Measurements from ENCODE around the gene TENM4. TPM values are rescaled to one million over a fixed set of nuclear protein-coding genes. Genes with fewer than 3 reads are reported as not detected.

Gene TENM4
- total RNA-seq, 2 experiments from 2014 or later: not detected

GRCh38 chr11:78669249-78669648 lies 771.6 kb downstream of the TENM4 start:
- POLR2A ChIA-PET: no interaction called here
- H3K4me3 Mint-ChIP-seq: no peak overlapping the region
- TF ChIP-seq CTCF (IDR thresholded peaks at IDR 0.05): no peak
- CTCF ChIA-PET: interaction anchor here (1.2 to 1.5 kb wide), 3 partner anchors 23 to 46 kb away, joined by 3 to 4 read pairs (median 3); no protein-coding TSS in a partner anchor
- no peaks in the 10 kb centered on the region for H3K4me1 Mint-ChIP-seq (ENCODE audit: low read depth)
- H3K9me3 Mint-ChIP-seq: no peaks in the 10 kb centered on the region
- H3K27me3 Mint-ChIP-seq: peaks cover 3% of the 10 kb centered on the region
- DNase-seq: no peak
- H3K27ac Mint-ChIP-seq: no peak overlapping the region
- H3K36me3 Mint-ChIP-seq (ENCODE audit: low read depth): no peaks in the 10 kb centered on the region
- no peak for ATAC-seq
- intact Hi-C loops (cut with micrococcal nuclease): no loop called here

- DNase-seq: no peak
- H3K36me3 Mint-ChIP-seq (ENCODE audit: low read depth): no peaks in the 10 kb centered on the region
- CTCF ChIA-PET: interaction anchor here (1.4 to 1.6 kb wide), 2 partner anchors 21 to 22 kb away, joined by 3 to 7 read pairs; no protein-coding TSS in a partner anchor
Observed at GRCh38 chr11:78667461-78667860, 773.4 kb downstream of the TENM4 start.

GRCh38 chr11:78666675-78667160 lies 774.1 kb downstream of the TENM4 start:
- peaks cover 6% of the 10 kb centered on the region for H3K27me3 Mint-ChIP-seq
- ChIA-PET POLR2A (no interaction called here), CTCF (interaction anchor here (1.6 kb wide), 1 partner anchor 22 kb away, joined by 7 read pairs; no protein-coding TSS in a partner anchor)

More at GRCh38 chr11:78667461-78667860, 773.4 kb downstream of the TENM4 start:
- POLR2A ChIA-PET: no interaction called here
- Mint-ChIP-seq H3K9me3 (no peaks in the 10 kb centered on the region), H3K27me3 (peaks cover 6% of the 10 kb centered on the region), H3K27ac (no peak overlapping the region), H3K4me3 (no peak overlapping the region), H3K4me1 (ENCODE audit: low read depth) (no peaks in the 10 kb centered on the region)
- TF ChIP-seq CTCF (IDR thresholded peaks at IDR 0.05): no peak
- ATAC-seq: no peak
- intact Hi-C loops (cut with micrococcal nuclease): no loop called here

GRCh38 chr11:78664636-78665035 lies 776.2 kb downstream of the TENM4 start:
- no peak for DNase-seq
- ChIA-PET POLR2A (no interaction called here), CTCF (interaction anchor here (0.9 to 1.3 kb wide), 2 partner anchors 10 to 19 kb away, joined by 3 to 7 read pairs; no protein-coding TSS in a partner anchor)
- no peak for ATAC-seq
- H3K9me3 Mint-ChIP-seq: no peaks in the 10 kb centered on the region
- H3K4me1 Mint-ChIP-seq (ENCODE audit: low read depth): no peaks in the 10 kb centered on the region
- H3K36me3 Mint-ChIP-seq (ENCODE audit: low read depth): no peaks in the 10 kb centered on the region
- no peak overlapping the region for H3K4me3 Mint-ChIP-seq
- intact Hi-C loops (cut with micrococcal nuclease): no loop called here
- TF ChIP-seq CTCF (IDR thresholded peaks at IDR 0.05): no peak
- peaks cover 8% of the 10 kb centered on the region for H3K27me3 Mint-ChIP-seq
- H3K27ac Mint-ChIP-seq: no peak overlapping the region

More at GRCh38 chr11:78666675-78667160, 774.1 kb downstream of the TENM4 start:
- intact Hi-C loops (cut with micrococcal nuclease): no loop called here
- Mint-ChIP-seq H3K4me1 (ENCODE audit: low read depth) (no peaks in the 10 kb centered on the region), H3K9me3 (no peaks in the 10 kb centered on the region), H3K36me3 (ENCODE audit: low read depth) (no peaks in the 10 kb centered on the region), H3K27ac (no peak overlapping the region), H3K4me3 (no peak overlapping the region)
- TF ChIP-seq CTCF (IDR thresholded peaks at IDR 0.05): no peak
- ATAC-seq (no peak), DNase-seq (no peak)

GRCh38 chr11:78662811-78663210 lies 778.0 kb downstream of the TENM4 start:
- ATAC-seq: no peak
- DNase-seq: no peak
- Mint-ChIP-seq H3K9me3 (no peaks in the 10 kb centered on the region), H3K27me3 (peaks cover 8% of the 10 kb centered on the region), H3K4me3 (no peak overlapping the region), H3K36me3 (ENCODE audit: low read depth) (no peaks in the 10 kb centered on the region), H3K4me1 (ENCODE audit: low read depth) (no peaks in the 10 kb centered on the region), H3K27ac (no peak overlapping the region)
- CTCF ChIA-PET: interaction anchor here (1.5 to 10.6 kb wide), 2 partner anchors 17 to 53 kb away, joined by 3 to 76 read pairs; no protein-coding TSS in a partner anchor
- no peak for TF ChIP-seq CTCF (IDR thresholded peaks at IDR 0.05)
- POLR2A ChIA-PET: no interaction called here
- intact Hi-C loops (cut with micrococcal nuclease): no loop called here

Data from activated CD8-positive, alpha-beta T cell treated with anti-CD3 and anti-CD28 coated beads for 36 hours (primary cell).